ENCODE measurements around the gene MAG. TPM values are rescaled to one million over a fixed set of nuclear protein-coding genes. Genes with fewer than 3 reads are reported as not detected.

Gene MAG
- total and polyA plus RNA-seq, 9 of the 15 experiments (the other 6 are each of a cell fraction or from before 2014, with no cell fraction given): 0.11 to 10.0 (median 1.6) TPM

- peak; percentile 38; the same call in 1 of the 2 replicates for TF ChIP-seq HMGXB4 (CRISPR knock-in tag; IDR thresholded peaks at IDR 0.05)
- 0 out of 2 replicates have a peak, but pooled peaks have one; percentile 53 for TF ChIP-seq GABPB1 (CRISPR knock-in tag; IDR thresholded peaks at IDR 0.05)
- TF ChIP-seq USF2 (CRISPR knock-in tag; IDR thresholded peaks at IDR 0.05): peak; percentile 5; the same call in 1 of the 2 replicates
- TF ChIP-seq MYC (IDR thresholded peaks at IDR 0.05; ENCODE audit: low read depth, low read length): no peak
- TF ChIP-seq MYC (CRISPR knock-in tag; IDR thresholded peaks at IDR 0.05; ENCODE audit: borderline replicate concordance, low read depth): 0 out of 2 replicates have a peak, but pooled peaks have one; percentile 26
- peak; percentile 82 to 84 for TF ChIP-seq NRF1 (conservative IDR thresholded peaks at IDR 0.05 in 1 of 2, IDR thresholded peaks at IDR 0.05 in 1 of 2)
- TF ChIP-seq POLR2G (IDR thresholded peaks at IDR 0.05; ENCODE audit: low read depth, low read length): peak; percentile 65
- TF ChIP-seq ZNF830 (CRISPR knock-in tag; IDR thresholded peaks at IDR 0.05): 0 out of 2 replicates have a peak, but pooled peaks have one; percentile 12
- TF ChIP-seq E2F8 (IDR thresholded peaks at IDR 0.05; ENCODE audit: low read depth, partially characterized antibody): peak; percentile 24
- peak; percentile 88 for TF ChIP-seq RBM39 (optimal IDR thresholded peaks at IDR 0.05; ENCODE audit: low read depth, low read length)
- TF ChIP-seq TEAD1 (CRISPR knock-in tag; IDR thresholded peaks at IDR 0.05): 0 out of 4 replicates have a peak, but pooled peaks of 1 of the 2 experiments have one; percentile 47
- TF ChIP-seq POLR2AphosphoS5 (IDR thresholded peaks at IDR 0.05; ENCODE audit: control insufficient read depth, insufficient read depth, low read depth, low read length): peak; percentile 55; the same call in 1 of the 2 replicates
- no peak for TF ChIP-seq ZNF277 (CRISPR knock-in tag; IDR thresholded peaks at IDR 0.05; ENCODE audit: borderline replicate concordance)
- TF ChIP-seq NBN (IDR thresholded peaks at IDR 0.05; ENCODE audit: low read depth): no peak
- TF ChIP-seq CBX1 (IDR thresholded peaks at IDR 0.05; ENCODE audit: low read depth): 0 out of 2 replicates have a peak, but pooled peaks have one; percentile 24
- TF ChIP-seq THRAP3 (IDR thresholded peaks at IDR 0.05; ENCODE audit: borderline replicate concordance): 0 out of 2 replicates have a peak, but pooled peaks have one; percentile 58
- no peak for TF ChIP-seq NR2C2 (CRISPR knock-in tag; IDR thresholded peaks at IDR 0.05)
- 0 out of 2 replicates have a peak, but pooled peaks have one; percentile 1 for TF ChIP-seq NR2C2 (tag; IDR thresholded peaks at IDR 0.05)
- TF ChIP-seq PML (IDR thresholded peaks at IDR 0.05; ENCODE audit: low read length): no peak
- peak; percentile 56 for TF ChIP-seq CHD1 (IDR thresholded peaks at IDR 0.05; ENCODE audit: low read length)
- TF ChIP-seq ZFX (CRISPR knock-in tag; IDR thresholded peaks at IDR 0.05): peak; percentile 80
- peak; percentile 63 for TF ChIP-seq RBBP5 (IDR thresholded peaks at IDR 0.05; ENCODE audit: borderline replicate concordance, insufficient read depth, low read length, poor library complexity, severe bottlenecking)
These were observed 24.6 kb upstream of the MAG start (continued) for GRCh38 chr19:35267353-35267817.

Measured in K562 (cell line).